SU-DHL-6 (cell line): Measurements from ENCODE around the gene CXCR6.

Experiments
- EZH2phosphoT487 ChIP-seq: fragments of 200-600 bp; sonication (generic), shearing (Covaris generic); conservative IDR thresholded peaks from 2 replicates; pipeline ENCODE4 v1.6.1; 2018; ENCODE audit warnings: mild to moderate bottlenecking, antibody characterized with exemption, low read length, moderate library complexity, mixed read lengths
- TF ChIP-seq, protein P1 (sequence below): fragments of 200-600 bp; sonication (generic); IDR thresholded peaks from one replicate; pipeline ENCODE4 v1.5.1; 2017; ENCODE audit warnings: antibody characterized with exemption, mild to moderate bottlenecking, low read length, moderate library complexity; ENCODE audit not compliant: insufficient read depth, poor library complexity, severe bottlenecking

DNA sequence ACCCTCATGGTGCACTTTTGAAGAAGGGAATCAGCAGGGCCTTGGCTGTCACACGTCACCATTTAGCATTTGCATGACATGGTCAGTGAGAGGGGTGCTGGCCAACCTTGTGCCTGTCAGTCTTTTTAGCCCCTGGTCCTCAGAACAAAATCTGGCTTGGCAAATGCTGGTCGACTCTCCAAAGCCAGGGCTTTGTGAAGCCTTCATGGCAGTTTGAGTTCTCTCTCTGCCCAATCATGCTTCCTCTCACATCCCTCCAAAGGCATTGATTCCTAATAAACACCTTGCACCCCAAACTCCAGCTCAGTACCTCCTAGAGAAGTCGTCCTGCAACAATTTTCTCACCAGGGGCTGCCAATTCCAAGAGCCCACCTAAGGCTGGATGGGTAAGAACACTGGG, 37.5 kb upstream of the CXCR6 start:
- TF ChIP-seq, protein P1, sequence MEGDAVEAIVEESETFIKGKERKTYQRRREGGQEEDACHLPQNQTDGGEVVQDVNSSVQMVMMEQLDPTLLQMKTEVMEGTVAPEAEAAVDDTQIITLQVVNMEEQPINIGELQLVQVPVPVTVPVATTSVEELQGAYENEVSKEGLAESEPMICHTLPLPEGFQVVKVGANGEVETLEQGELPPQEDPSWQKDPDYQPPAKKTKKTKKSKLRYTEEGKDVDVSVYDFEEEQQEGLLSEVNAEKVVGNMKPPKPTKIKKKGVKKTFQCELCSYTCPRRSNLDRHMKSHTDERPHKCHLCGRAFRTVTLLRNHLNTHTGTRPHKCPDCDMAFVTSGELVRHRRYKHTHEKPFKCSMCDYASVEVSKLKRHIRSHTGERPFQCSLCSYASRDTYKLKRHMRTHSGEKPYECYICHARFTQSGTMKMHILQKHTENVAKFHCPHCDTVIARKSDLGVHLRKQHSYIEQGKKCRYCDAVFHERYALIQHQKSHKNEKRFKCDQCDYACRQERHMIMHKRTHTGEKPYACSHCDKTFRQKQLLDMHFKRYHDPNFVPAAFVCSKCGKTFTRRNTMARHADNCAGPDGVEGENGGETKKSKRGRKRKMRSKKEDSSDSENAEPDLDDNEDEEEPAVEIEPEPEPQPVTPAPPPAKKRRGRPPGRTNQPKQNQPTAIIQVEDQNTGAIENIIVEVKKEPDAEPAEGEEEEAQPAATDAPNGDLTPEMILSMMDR, result no peak
- no peak for TF ChIP-seq EZH2phosphoT487
